ENCODE measurements around the gene SIX6. TPM values are rescaled to one million over a fixed set of nuclear protein-coding genes. Genes with fewer than 3 reads are reported as not detected.
"Not testable (repeated sequence)": the region's sequence is repeated elsewhere in the genome, so short reads cannot be mapped to it uniquely, and the experiment has no call there.

The SIX6 gene
- polyA plus RNA-seq (2013, experiment 1 of 2): not detected
- not detected for polyA plus RNA-seq (2013, experiment 2 of 2)

DNA sequence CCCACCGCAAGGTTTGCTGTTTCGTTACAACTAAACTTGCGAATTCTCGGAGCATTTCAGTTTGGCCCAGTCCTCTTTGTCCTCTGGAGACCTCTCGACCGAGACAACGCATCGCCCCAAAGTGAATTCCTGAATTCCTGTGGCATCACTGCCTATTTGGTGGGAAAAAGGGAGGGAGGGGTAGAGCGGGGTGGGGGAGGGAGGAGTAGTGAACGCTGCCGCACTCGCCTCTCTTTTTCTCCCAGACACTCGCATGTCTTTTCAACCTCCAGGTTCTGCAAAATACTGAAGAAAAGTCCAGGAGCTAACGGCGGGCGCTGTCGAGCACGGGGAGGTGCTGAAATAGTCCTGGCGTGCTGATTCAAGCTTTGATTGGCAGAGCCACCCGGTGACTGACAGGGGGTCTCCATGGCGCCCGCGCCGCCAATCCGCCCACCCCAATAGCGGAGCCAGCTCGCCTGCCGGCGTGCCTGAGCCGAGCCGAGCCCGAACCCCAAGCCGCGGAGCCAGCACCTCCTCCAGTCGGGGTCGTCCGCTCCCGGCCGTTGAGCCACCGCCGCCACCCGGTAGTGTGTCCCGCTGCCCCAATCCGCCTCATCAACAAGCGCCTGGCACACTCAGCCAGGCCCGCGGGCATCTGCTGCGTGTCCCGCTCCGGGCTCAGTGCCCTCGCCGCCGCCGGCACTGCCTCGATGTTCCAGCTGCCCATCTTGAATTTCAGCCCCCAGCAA is at the start of gene SIX6:
Gene SIX6 (plus strand): TSS at position 440 of the 731 bp plus-strand sequence. CDS start 253 bp downstream, at position 693.
- Histone ChIP-seq H3K4me3 (ENCODE audit: extremely low read depth, insufficient read depth, low read length, poor library complexity, severe bottlenecking) (peak within 1 kb of the TSS; percentile 29), H3K27ac (ENCODE audit: low read depth, low read length, severe bottlenecking) (no peak within 1 kb of the TSS), H3K36me3 (ENCODE audit: control insufficient read depth, insufficient read depth, low read length) (no peaks in the 10 kb centered on the region), H3K4me1 (ENCODE audit: control insufficient read depth, insufficient read depth, low read length, poor library complexity, severe bottlenecking) (peaks cover 9% of the 10 kb centered on the region), H3K9me3 (ENCODE audit: control insufficient read depth, low read length) (no peaks in the 10 kb centered on the region)
- WGBS, 2 experiments (ENCODE audit: insufficient coverage in 2 of 2): 0 to 1% methylated on average over 32 to 39 of the region's 55 CpGs

DNA sequence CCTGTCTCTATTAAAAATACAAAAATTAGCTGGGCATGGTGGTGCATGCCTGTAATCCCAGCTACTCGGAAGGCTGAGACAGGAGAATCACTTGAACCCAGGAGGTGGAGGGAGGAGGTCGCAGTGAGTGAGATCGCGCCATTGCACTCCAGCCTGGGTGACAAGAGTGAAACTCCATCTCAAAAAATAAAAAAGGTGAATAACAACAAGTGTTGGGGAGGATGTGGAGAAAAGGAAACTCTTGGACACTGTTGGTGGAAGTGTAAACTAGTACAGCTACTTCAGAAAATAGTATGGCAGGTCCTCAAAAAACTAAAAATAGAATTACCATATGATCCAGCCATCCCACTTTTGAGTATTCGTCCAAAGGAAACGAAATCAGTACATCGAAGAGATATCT is 28.7 kb upstream of the SIX6 start:
- H3K4me3 ChIP-seq (ENCODE audit: extremely low read depth, insufficient read depth, low read length, poor library complexity, severe bottlenecking); H3K9me3 ChIP-seq (ENCODE audit: control insufficient read depth, low read length); H3K4me1 ChIP-seq (ENCODE audit: control insufficient read depth, insufficient read depth, low read length, poor library complexity, severe bottlenecking); H3K36me3 ChIP-seq (ENCODE audit: control insufficient read depth, insufficient read depth, low read length); H3K27ac ChIP-seq (ENCODE audit: low read depth, low read length, severe bottlenecking): not testable (repeated sequence)
- 94 to 100% methylated on average over 2 of the region's 7 CpGs for WGBS, 2 experiments (ENCODE audit: insufficient coverage in 2 of 2)

DNA sequence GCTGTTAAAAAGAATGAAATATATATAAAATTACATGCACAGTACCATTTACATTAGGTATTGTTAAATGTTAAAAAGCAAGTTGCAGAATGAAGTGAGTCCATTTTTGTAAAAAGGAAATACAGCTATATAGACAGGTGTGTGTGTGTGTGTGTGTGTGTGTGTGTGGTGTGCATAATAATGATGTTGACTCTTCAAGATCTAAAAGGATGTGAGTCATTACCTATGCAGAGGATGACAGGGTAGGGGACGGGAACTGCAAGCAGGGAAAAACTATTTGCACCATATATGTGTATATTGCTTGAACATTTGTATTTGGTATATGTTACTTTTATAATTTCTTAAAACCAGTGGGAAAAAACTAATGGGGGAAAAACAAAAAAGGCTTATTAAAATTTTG is 26.2 kb upstream of the SIX6 start:
- Histone ChIP-seq H3K27ac (ENCODE audit: low read depth, low read length, severe bottlenecking) (no peak overlapping the region), H3K36me3 (ENCODE audit: control insufficient read depth, insufficient read depth, low read length) (no peaks in the 10 kb centered on the region), H3K4me3 (ENCODE audit: extremely low read depth, insufficient read depth, low read length, poor library complexity, severe bottlenecking) (no peak overlapping the region), H3K4me1 (ENCODE audit: control insufficient read depth, insufficient read depth, low read length, poor library complexity, severe bottlenecking) (no peaks in the 10 kb centered on the region), H3K9me3 (ENCODE audit: control insufficient read depth, low read length) (no peaks in the 10 kb centered on the region)
- no CpG with 5 or more reads among the region's 1 CpG for WGBS, 2 experiments (ENCODE audit: insufficient coverage in 2 of 2)

DNA sequence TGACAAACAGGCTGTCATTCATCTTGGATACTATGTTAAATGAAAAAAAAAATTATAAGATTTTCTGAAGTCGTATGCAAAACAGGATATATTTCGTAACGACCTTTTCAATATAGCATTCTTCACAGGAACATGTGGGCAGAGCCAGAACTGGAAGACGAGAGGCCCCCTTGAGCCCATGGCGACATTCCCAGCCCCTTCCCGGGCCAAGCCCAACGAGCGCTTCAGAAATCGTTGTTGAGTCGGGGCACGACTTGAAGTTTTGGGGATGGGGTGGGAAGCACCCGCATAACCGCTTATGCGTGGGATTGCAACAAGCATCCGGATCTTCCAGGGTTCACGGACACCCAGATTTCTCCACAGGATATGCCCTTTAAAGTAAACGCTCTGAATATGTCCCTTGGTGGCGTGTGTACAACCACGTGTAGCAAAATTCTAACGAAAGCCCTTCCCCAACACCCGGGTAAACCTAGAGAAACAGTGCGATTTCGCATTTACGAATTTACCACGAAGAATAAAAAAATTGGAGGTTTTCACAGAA is 23.8 kb upstream of the SIX6 start:
- H3K27ac ChIP-seq (ENCODE audit: low read depth, low read length, severe bottlenecking): no peak overlapping the region
- no peaks in the 10 kb centered on the region for H3K36me3 ChIP-seq (ENCODE audit: control insufficient read depth, insufficient read depth, low read length)
- peak overlapping the region; percentile 56 for H3K4me3 ChIP-seq (ENCODE audit: extremely low read depth, insufficient read depth, low read length, poor library complexity, severe bottlenecking)
- no peaks in the 10 kb centered on the region for H3K9me3 ChIP-seq (ENCODE audit: control insufficient read depth, low read length)
- H3K4me1 ChIP-seq (ENCODE audit: control insufficient read depth, insufficient read depth, low read length, poor library complexity, severe bottlenecking): no peaks in the 10 kb centered on the region
- WGBS, 2 experiments (ENCODE audit: insufficient coverage in 2 of 2): 9 to 16% methylated on average over 19 to 22 of the region's 25 CpGs

DNA sequence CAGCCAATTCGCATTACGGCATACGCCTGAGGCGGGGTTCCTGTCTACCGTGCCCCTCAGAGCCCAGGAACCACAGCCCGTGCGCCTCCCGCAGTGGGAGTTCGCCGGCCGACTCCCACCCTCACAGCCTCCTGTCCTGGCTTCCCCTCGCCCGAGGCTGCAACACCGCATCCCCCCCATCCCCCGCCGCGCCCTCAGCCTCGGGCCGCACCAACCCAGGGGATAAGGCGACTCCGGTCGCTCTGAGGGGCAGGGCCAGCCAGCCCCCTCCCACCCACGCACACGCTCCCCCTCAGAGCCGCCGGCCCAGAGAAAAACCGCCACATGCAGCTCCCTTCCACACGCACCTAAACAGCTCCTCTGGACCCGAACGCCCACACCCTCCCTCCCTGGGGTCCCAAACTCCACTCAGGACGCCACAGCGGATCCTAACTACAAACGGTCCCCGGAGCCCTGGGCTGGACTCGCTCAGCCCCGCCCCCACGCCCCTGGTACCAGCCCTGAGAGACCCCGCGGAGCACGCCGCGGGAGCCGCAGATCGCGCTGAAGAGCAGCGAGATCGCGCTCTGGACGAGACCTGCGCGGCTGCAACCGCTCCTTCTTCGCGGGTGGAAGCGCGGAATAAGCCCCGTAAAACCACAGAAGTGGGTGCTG is 23.2 kb upstream of the SIX6 start, which contains the start of gene C14orf39:
Gene C14orf39 (minus strand): TSS at position 466 of the 654 bp plus-strand sequence. CDS start 985 bp downstream, outside the sequence.
- 0 to 4% methylated on average over 31 to 36 of the region's 57 CpGs for WGBS, 2 experiments (ENCODE audit: insufficient coverage in 2 of 2)
- Histone ChIP-seq H3K4me1 (ENCODE audit: control insufficient read depth, insufficient read depth, low read length, poor library complexity, severe bottlenecking) (no peaks in the 10 kb centered on the region), H3K4me3 (ENCODE audit: extremely low read depth, insufficient read depth, low read length, poor library complexity, severe bottlenecking) (peak within 1 kb of the TSS; percentile 56), H3K9me3 (ENCODE audit: control insufficient read depth, low read length) (no peaks in the 10 kb centered on the region), H3K27ac (ENCODE audit: low read depth, low read length, severe bottlenecking) (no peak within 1 kb of the TSS), H3K36me3 (ENCODE audit: control insufficient read depth, insufficient read depth, low read length) (no peaks in the 10 kb centered on the region)

DNA sequence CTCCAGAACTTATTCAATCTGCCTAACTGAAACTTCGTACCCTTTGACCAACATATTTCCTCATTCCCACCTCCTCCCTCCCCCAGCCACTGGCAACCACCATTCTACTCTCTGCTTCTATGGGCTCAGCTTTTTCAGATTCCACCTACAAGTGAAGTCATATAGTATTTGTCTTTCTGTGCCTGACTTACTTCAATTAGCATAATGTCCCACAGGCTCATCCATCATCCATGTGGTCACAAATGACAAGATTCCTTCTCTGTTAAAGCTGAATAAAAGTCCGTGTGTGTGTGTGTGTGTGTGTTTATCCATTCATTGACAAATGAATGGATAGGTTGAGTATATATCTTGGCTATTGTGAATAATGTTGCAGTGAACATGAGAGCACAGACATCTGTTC is 21.7 kb upstream of the SIX6 start:
- H3K27ac ChIP-seq (ENCODE audit: low read depth, low read length, severe bottlenecking): no peak overlapping the region
- WGBS, 2 experiments (ENCODE audit: insufficient coverage in 2 of 2): 49 to 71% methylated on average over 1 to 2 of the region's 2 CpGs
- H3K36me3 ChIP-seq (ENCODE audit: control insufficient read depth, insufficient read depth, low read length): no peaks in the 10 kb centered on the region

DNA sequence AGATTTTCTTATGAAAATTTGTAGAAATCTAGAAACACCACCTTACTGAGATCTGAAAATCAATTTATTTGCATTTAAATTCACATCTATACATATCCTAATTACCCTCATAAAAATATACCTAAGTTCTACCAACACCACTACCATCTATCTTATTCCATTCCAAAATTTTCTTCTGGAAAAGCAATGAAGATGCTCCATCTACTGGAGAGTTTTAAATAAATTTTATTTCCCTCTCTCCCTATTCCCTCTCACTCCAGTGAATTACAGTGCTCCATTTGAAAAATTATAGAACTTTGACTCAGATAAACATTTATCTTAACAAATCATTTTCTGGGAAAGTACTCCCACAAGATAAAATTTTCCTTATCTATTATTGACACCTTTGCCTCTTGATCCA is 20.8 kb upstream of the SIX6 start:
- H3K27ac ChIP-seq (ENCODE audit: low read depth, low read length, severe bottlenecking): no peak overlapping the region
- H3K4me1 ChIP-seq (ENCODE audit: control insufficient read depth, insufficient read depth, low read length, poor library complexity, severe bottlenecking): no peaks in the 10 kb centered on the region
- no peak overlapping the region for H3K4me3 ChIP-seq (ENCODE audit: extremely low read depth, insufficient read depth, low read length, poor library complexity, severe bottlenecking)
- no peaks in the 10 kb centered on the region for H3K9me3 ChIP-seq (ENCODE audit: control insufficient read depth, low read length)
- H3K36me3 ChIP-seq (ENCODE audit: control insufficient read depth, insufficient read depth, low read length): no peaks in the 10 kb centered on the region

More for the DNA sequence above, 21.7 kb upstream of the SIX6 start:
- H3K4me3 ChIP-seq (ENCODE audit: extremely low read depth, insufficient read depth, low read length, poor library complexity, severe bottlenecking): no peak overlapping the region
- H3K9me3 ChIP-seq (ENCODE audit: control insufficient read depth, low read length): no peaks in the 10 kb centered on the region
- no peaks in the 10 kb centered on the region for H3K4me1 ChIP-seq (ENCODE audit: control insufficient read depth, insufficient read depth, low read length, poor library complexity, severe bottlenecking)

DNA sequence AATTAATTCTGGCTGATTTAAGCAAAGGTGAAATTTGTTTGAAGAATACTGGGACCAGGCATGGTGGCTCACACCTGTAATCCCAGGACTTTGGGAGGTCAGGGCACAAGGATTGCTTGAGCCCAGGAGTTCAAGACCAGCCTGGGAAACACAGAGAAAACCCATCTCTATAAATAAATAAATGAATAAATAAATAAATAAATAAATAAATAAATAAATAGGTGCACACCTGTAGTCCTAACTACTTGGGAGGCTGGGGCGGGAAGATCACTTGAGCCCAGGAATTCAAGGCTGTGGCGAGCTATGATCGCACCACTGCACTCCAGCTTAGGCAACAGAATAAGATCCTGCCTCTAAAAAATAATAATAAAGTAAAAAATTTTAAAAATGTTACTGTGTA is 18.7 kb upstream of the SIX6 start:
- H3K4me3 ChIP-seq (ENCODE audit: extremely low read depth, insufficient read depth, low read length, poor library complexity, severe bottlenecking): no peak overlapping the region
- no peaks in the 10 kb centered on the region for H3K9me3 ChIP-seq (ENCODE audit: control insufficient read depth, low read length)
- WGBS, 2 experiments (ENCODE audit: insufficient coverage in 2 of 2): no CpG with 5 or more reads among the region's 3 CpGs
- no peaks in the 10 kb centered on the region for H3K36me3 ChIP-seq (ENCODE audit: control insufficient read depth, insufficient read depth, low read length)
- H3K4me1 ChIP-seq (ENCODE audit: control insufficient read depth, insufficient read depth, low read length, poor library complexity, severe bottlenecking): no peaks in the 10 kb centered on the region
- no peak overlapping the region for H3K27ac ChIP-seq (ENCODE audit: low read depth, low read length, severe bottlenecking)

DNA sequence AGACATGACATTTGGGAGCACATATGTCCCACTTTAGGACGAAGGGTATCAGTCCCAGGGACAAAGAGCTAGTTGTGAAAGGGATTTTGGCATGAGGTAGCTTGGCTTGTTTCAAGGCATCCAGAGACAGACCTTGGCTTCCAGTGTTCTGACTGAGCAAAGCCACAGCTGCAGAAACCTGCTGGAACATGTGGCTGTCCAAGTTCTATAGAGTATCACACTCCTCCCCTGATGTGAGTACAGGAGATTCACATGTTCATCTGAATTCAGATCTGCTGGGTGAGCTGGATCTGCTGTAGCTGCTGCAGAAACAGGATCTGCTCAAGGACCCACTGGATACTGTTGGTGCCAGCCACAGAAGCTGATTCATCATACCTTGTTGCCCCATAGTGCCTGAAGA is 13.0 kb upstream of the SIX6 start:
- H3K4me1 ChIP-seq (ENCODE audit: control insufficient read depth, insufficient read depth, low read length, poor library complexity, severe bottlenecking): no peaks in the 10 kb centered on the region

DNA sequence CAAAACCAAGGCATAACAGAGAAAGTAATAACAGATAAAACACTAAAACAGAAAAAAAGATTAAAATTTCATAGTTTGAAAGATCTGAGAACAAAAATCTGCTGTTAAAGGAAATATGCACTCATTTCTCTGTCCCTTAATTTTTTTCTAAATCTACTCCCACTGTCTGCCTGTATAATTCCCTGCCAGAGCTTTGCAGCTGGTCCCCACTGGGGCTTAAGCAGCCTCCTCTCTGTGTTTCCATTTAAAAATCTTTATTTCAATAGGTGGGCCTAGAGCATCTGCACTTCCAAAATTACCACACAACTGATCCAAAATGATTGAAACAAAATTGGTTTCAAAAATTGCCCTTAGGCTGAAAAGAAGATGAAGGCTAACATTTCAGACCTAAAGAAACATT is 6.4 kb upstream of the SIX6 start:
- Histone ChIP-seq H3K4me1 (ENCODE audit: control insufficient read depth, insufficient read depth, low read length, poor library complexity, severe bottlenecking) (no peaks in the 10 kb centered on the region), H3K9me3 (ENCODE audit: control insufficient read depth, low read length) (no peaks in the 10 kb centered on the region), H3K4me3 (ENCODE audit: extremely low read depth, insufficient read depth, low read length, poor library complexity, severe bottlenecking) (no peak overlapping the region), H3K27ac (ENCODE audit: low read depth, low read length, severe bottlenecking) (no peak overlapping the region), H3K36me3 (ENCODE audit: control insufficient read depth, insufficient read depth, low read length) (no peaks in the 10 kb centered on the region)

More for the DNA sequence above, 13.0 kb upstream of the SIX6 start:
- Histone ChIP-seq H3K9me3 (ENCODE audit: control insufficient read depth, low read length) (no peaks in the 10 kb centered on the region), H3K36me3 (ENCODE audit: control insufficient read depth, insufficient read depth, low read length) (no peaks in the 10 kb centered on the region), H3K4me3 (ENCODE audit: extremely low read depth, insufficient read depth, low read length, poor library complexity, severe bottlenecking) (no peak overlapping the region), H3K27ac (ENCODE audit: low read depth, low read length, severe bottlenecking) (no peak overlapping the region)
- WGBS, 2 experiments (ENCODE audit: insufficient coverage in 2 of 2): 10 to 83% methylated on average over 1 of the region's 1 CpG

DNA sequence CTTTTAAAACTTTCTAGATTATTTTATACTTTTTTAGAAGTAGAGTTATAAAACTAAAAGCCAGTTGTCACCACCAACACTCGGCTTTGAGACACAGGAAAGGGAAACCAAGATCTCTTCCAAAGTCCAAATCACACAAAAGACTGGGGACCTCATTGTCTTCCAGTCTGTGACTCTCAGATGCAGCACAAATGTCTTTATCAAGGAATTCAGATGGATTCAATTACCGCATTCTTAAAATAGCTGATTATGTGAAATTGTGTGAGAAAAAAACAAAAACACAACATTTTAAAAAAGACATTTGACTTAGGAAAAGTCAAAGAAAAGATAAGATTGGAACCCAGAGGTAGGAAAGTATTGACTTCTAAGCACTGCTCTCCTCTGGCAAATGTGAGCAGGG is 3.5 kb upstream of the SIX6 start:
- Histone ChIP-seq H3K27ac (ENCODE audit: low read depth, low read length, severe bottlenecking) (no peak overlapping the region), H3K36me3 (ENCODE audit: control insufficient read depth, insufficient read depth, low read length) (no peaks in the 10 kb centered on the region), H3K9me3 (ENCODE audit: control insufficient read depth, low read length) (no peaks in the 10 kb centered on the region), H3K4me3 (ENCODE audit: extremely low read depth, insufficient read depth, low read length, poor library complexity, severe bottlenecking) (no peak overlapping the region), H3K4me1 (ENCODE audit: control insufficient read depth, insufficient read depth, low read length, poor library complexity, severe bottlenecking) (peaks cover 9% of the 10 kb centered on the region)
- WGBS, 2 experiments (ENCODE audit: insufficient coverage in 2 of 2): 0% methylated on average over 1 of the region's 2 CpGs; no CpG with 5 or more reads in 1 of the 2 experiments

All from mesodermal cell (in vitro differentiated cells).